Ecto neural progenitor cell (in vitro differentiated cells): ENCODE data around the gene HIKESHI.
A peak's percentile ranks its signal among the peaks of the same experiment; 100 is the strongest.

Source experiments
- DNase-seq: peaks from one replicate; pipeline ENCODE4 v3.0.0-alpha.2; 2018; ENCODE audit warnings: low spot score

Gene HIKESHI

GRCh38 chr11:86374586-86374985 is 72.5 kb downstream of the HIKESHI start, which contains the start of gene CCDC81:
CCDC81 (plus strand) TSS chr11:86374887; CDS start chr11:86375164, 277 bp downstream.
- peak; percentile 84 for DNase-seq

- DNase-seq: no peak
These were observed 75.9 kb downstream of the HIKESHI start for GRCh38 chr11:86377972-86378371.

GRCh38 chr11:86380295-86381059 is 78.4 kb downstream of the HIKESHI start:
- DNase-seq: no peak

- DNase-seq: no peak
These were observed 81.3 kb downstream of the HIKESHI start for GRCh38 chr11:86383041-86383955.

DNA sequence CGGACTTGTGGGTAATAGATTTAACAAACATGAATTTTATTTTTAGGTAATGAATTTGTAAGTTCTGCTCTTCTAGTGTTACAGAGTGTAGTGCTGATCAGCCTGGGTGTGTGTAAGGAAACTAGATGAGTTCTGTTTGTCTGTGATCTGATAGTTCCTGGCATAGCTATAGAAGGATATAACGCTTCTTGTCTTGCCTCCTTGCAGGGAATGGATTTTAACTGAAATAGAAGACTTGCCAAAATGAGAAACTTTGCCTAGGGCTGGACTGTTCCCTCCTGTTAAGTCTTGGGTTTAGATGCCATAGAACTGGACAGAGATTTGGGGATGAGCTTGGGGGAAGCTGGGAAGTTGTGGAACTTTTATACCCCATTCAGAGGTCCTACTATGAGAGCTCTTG is 84.2 kb downstream of the HIKESHI start:
- DNase-seq: no peak

DNA sequence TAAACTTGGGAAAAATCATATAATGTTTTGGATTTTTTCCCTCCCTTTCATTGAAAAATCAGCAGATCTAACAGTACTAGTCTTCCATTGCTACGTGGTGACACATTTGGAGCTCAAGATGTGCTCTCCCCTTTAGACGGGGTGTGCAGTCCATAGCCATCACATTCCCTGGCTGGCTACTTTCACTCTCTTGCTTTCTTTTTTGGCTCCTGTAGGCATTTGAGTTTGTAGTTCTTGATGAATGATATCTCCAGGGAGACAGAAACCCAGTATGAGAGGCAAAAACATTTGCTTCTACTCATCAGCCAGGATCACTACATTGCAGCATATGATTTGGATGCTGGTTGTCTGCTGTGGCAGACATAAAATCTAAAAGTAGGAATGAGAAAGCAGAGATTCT is 84.7 kb downstream of the HIKESHI start:
- DNase-seq: no peak

DNA sequence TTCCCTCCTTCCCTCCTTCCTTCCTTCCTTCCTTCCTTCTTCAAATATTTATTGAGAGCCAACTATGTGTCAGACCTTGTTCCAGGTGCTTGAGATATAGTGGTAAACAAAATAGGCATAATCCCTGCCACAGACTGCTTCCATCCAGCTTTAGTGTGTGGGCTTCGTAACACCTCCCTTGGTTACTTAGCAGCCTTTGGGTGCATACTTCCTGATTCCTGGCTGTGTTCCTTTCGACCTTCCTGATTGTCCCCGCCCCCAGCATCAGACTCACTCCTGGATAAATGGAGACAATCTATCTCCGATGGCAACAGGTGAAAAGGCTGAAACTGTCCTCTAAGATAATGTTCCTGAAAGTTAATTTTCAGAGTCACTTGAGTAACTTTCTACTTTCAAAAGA is 86.2 kb downstream of the HIKESHI start:
- DNase-seq: no peak

DNA sequence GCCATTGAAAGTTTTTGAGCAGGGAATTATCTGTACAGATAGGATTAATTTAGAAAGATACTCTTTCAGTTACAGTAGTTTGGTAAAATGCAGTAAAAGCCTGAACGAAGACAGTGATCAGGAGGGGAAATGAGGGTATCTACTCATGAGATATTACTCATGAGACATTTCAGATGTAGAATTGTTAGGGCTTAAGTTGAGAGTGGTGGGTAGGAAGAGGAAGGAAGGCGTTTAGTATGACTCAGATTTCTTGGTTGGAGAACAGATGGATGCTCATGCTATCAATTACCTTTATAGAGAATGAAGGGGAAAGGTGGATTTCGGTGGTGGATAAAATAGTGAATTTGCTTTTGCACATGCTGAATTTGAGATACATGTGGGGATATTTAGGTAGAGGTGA is 88.4 kb downstream of the HIKESHI start:
- DNase-seq: no peak

DNA sequence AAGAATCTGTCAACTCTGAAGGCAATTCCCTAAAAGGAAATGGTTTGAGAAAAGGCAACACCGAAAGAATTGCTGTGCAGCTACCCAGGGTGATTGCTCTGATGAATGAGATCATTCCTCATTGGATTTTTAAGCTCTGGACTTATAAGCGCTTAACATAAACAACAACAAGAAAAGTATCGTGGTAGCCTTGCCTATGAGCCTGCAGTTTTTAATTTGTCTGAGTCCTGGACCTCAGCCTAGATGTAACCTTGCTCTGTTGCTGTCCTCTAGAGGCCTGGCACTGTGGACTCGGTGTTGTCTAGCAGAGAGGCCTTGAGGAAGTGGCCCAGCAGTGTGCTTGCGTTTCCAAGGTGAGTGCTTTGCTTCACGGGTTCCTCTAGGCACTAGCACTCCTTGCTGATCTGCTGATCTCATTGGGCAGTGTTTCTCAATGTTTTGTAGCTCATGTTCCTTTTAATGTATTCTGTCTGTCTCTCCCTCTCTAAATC is 93.1 kb downstream of the HIKESHI start:
- no peak for DNase-seq
